Measurements from ENCODE around the gene AGA. TPM values are rescaled to one million over a fixed set of nuclear protein-coding genes. Genes with fewer than 3 reads are reported as not detected.

The AGA gene
- total RNA-seq (2016; rRNA removed; fragmentation: Illumina TruSeq; extraction: Trizol): 12.2 and 22.3 TPM in 2 replicates
- total RNA-seq (2016; cell fraction: cytosol; rRNA removed; fragmentation: Illumina TruSeq; extraction: Trizol; ENCODE audit: low read depth): 2.9 and 5.1 TPM in 2 replicates
- 14.5 and 23.2 TPM in 2 replicates for total RNA-seq (2016; cell fraction: insoluble cytoplasmic fraction; rRNA removed; fragmentation: Illumina TruSeq; extraction: Trizol)
- total RNA-seq (2016; cell fraction: membrane; rRNA removed; fragmentation: Illumina TruSeq; extraction: Trizol): 5.5 and 7.9 TPM in 2 replicates
- total RNA-seq (2016; cell fraction: nucleus; rRNA removed; fragmentation: Illumina TruSeq; extraction: Trizol): 13.4 and 20.8 TPM in 2 replicates
- 21.2 and 21.9 TPM in 2 replicates for polyA plus RNA-seq (2011; rRNA removed)
- 17.7 and 24.9 TPM in 2 replicates for polyA plus RNA-seq (2011; cell fraction: cytosol; rRNA removed)
- polyA plus RNA-seq (2011; cell fraction: nucleus; rRNA removed): 13.2 and 20.0 TPM in 2 replicates
- polyA plus RNA-seq (2012): 25.3 and 27.5 TPM in 2 replicates
- 3.2 and 3.5 TPM in 2 replicates for polyA plus RNA-seq (2016; cell fraction: cytosol; fragmentation: Illumina TruSeq; extraction: Trizol; ENCODE audit: low read depth)
- 9.8 and 10.5 TPM in 2 replicates for polyA plus RNA-seq (2016; cell fraction: insoluble cytoplasmic fraction; fragmentation: Illumina TruSeq; extraction: Trizol; ENCODE audit: low read depth)
- 5.9 TPM in 2 replicates for polyA plus RNA-seq (2016; cell fraction: membrane; fragmentation: Illumina TruSeq; extraction: Trizol; ENCODE audit: low read depth)
- 17.2 and 24.0 TPM in 2 replicates for polyA plus RNA-seq (2016; cell fraction: nucleus; fragmentation: Illumina TruSeq; extraction: Trizol; ENCODE audit: insufficient read depth, low read depth)
- polyA minus RNA-seq (2011; rRNA and poly(A)+ RNA removed; ENCODE audit: low replicate concordance): 9.0 and 18.1 TPM in 2 replicates
- polyA minus RNA-seq (2011; cell fraction: cytosol; rRNA and poly(A)+ RNA removed): 16.5 and 22.6 TPM in 2 replicates
- polyA minus RNA-seq (2011; cell fraction: nucleus; rRNA and poly(A)+ RNA removed): 14.7 and 27.5 TPM in 2 replicates
- percentile 72 among the genes with signal in this experiment for Bru-seq, nascent RNA
- percentile 73 among the genes with signal in this experiment for BruChase-seq, experiment 1, labeled RNA remaining after a 6-hour chase
- percentile 60 among the genes with signal in this experiment for BruChase-seq, experiment 2, labeled RNA remaining after a 2-hour chase
- long read RNA-seq, experiment 1, transcript AGA-201 (9 exons, 2,107 nt): major isoform, 38 of 43 reads
- long read RNA-seq, experiment 1, partial matches to known transcripts: 3 of 43 reads
- long read RNA-seq, experiment 1, other reads (novel, unspliced or antisense): 2 of 43 reads
- long read RNA-seq, experiment 2, transcript AGA-201 (9 exons, 2,107 nt): major isoform, 26 of 59 reads
- long read RNA-seq, experiment 2, partial matches to known transcripts: 3 of 59 reads
- long read RNA-seq, experiment 2, other reads (novel, unspliced or antisense): 30 of 59 reads

DNA sequence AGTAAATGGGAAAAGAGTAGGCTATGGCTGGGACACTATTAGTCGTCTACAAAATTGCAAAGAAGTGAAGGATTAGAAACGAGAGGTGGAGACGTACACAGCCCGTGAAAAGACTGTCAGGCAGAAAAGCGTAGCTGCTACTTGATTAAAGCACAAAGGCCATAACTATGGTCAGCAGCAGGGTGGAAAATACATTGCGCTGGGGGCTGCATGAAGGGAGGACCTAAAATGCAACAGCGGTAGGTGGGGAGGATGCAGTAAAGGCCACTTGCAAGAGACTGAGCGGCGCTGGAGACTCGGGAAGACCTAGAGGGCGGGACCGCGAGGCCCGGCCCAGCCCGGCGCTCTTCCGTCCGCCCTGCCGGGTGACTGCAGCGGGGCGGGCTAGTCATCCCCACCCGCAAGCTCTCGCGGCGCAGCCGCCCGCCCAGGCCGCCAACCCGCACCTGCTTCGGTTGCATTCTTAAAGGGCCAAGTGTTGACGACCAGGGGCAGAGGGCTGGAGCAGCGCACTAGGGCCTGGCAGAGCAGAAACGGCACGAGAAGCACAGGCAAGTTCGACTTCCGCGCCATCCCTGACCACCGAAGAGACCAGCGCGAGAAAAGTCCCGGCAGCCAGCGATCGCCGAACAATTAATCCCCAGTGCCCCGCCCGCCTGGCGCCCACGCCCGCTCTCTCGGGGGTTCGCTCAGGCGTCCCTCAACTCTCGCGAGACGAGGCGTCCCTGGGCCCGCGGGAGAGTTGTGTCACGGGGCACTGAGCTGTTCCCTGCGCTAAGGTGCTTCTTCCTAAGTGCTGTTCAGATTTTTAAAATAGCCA is at the start of gene AGA:
Gene AGA, minus strand, starts transcription at position 635 of the 820 bp plus-strand sequence. Its CDS starts 62 bp downstream, at position 573.
- Histone ChIP-seq H3K9me3 (ENCODE audit: low read length) (no peaks in the 10 kb centered on the region), H3K27ac (ENCODE audit: extremely low read length, insufficient read depth, low read length) (peak within 1 kb of the TSS; percentile 90), H4K20me1 (ENCODE audit: insufficient read depth, low read length) (no peaks in the 10 kb centered on the region), H3K4me3 (replicated peaks in 1 of 3; ENCODE audit: insufficient read depth in 1 of 3, low read depth in 2 of 3, low read length in 3 of 3) (peak within 1 kb of the TSS; percentile 80 to 94 (median 84)), H3K79me2 (ENCODE audit: insufficient read depth, low read length) (no peaks in the 10 kb centered on the region), H3K36me3 (replicated peaks in 1 of 2; ENCODE audit: control insufficient read depth in 1 of 2, insufficient read depth in 2 of 2, low read length in 2 of 2) (no peaks in the 10 kb centered on the region), H3K9ac (ENCODE audit: insufficient read depth, low read depth, low read length) (peak within 1 kb of the TSS; percentile 84), H3K27me3 (ENCODE audit: control insufficient read depth in 1 of 2, insufficient read depth in 2 of 2, low read length in 2 of 2) (no peaks in the 10 kb centered on the region), H3K4me2 (ENCODE audit: low read depth, low read length) (peak within 1 kb of the TSS; percentile 97), H2AFZ (ENCODE audit: low read length) (peak within 1 kb of the TSS; percentile 94), H3K4me1 (ENCODE audit: insufficient read depth, low read length) (peaks cover 18% of the 10 kb centered on the region)
- ChIA-PET POLR2A (interaction anchor here (0.7 to 1.9 kb wide), 10 partner anchors 8 to 67 kb away, joined by 3 to 16 read pairs (median 4); no protein-coding TSS in a partner anchor), CTCF (ENCODE audit: low intra/inter-chr PET ratio, low total read pairs) (no interaction called here)
- 2% methylated on average over 23 of the region's 60 CpGs for WGBS (ENCODE audit: low lambda C conversion rate)
- TSS peak; percentile 75 for BruUV-seq (replicated peaks)
- FAIRE-seq (peak; percentile 32), DNase-seq (ENCODE audit: low spot score) (peak; percentile 87), ATAC-seq (peak; percentile 98)
- in situ Hi-C loops (cut with HindIII; ENCODE audit: extremely low pct_ligation_motif_present, low pct_unique_long_range_greater_than_20kb): no loop called here
- intact Hi-C loops (cut with micrococcal nuclease; ENCODE audit: unreplicated experiment): loop anchor here (5.0 kb wide), 3 partner anchors 50 to 1290 kb away; no protein-coding TSS in a partner anchor
- TF ChIP-seq ZNF839 (CRISPR knock-in tag; IDR thresholded peaks at IDR 0.05; ENCODE audit: borderline replicate concordance): peak; percentile 85; the same call in 1 of the 2 replicates
- peak; percentile 74; the same call in 1 of the 2 replicates for TF ChIP-seq NKX3-1 (CRISPR knock-in tag; IDR thresholded peaks at IDR 0.05)
- peak; percentile 41; the same call in 1 of the 2 replicates for TF ChIP-seq ZNF614 (CRISPR knock-in tag; IDR thresholded peaks at IDR 0.05; ENCODE audit: borderline replicate concordance)
- peak; percentile 78; the same call in 1 of the 2 replicates for TF ChIP-seq ARID2 (CRISPR knock-in tag; IDR thresholded peaks at IDR 0.05; ENCODE audit: borderline replicate concordance)
- peak; percentile 83; the same call in 1 of the 2 replicates for TF ChIP-seq ZNF816 (CRISPR knock-in tag; IDR thresholded peaks at IDR 0.05; ENCODE audit: borderline replicate concordance)
- no peak for TF ChIP-seq ZBTB3 (CRISPR knock-in tag; IDR thresholded peaks at IDR 0.05; ENCODE audit: borderline replicate concordance, low read depth)
- TF ChIP-seq, protein P1, sequence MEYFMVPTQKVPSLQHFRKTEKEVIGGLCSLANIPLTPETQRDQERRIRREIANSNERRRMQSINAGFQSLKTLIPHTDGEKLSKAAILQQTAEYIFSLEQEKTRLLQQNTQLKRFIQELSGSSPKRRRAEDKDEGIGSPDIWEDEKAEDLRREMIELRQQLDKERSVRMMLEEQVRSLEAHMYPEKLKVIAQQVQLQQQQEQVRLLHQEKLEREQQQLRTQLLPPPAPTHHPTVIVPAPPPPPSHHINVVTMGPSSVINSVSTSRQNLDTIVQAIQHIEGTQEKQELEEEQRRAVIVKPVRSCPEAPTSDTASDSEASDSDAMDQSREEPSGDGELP (IDR thresholded peaks at IDR 0.05; ENCODE audit: borderline replicate concordance, low read depth): peak; percentile 26; the same call in 1 of the 2 replicates
- peak; percentile 68; the same call in 1 of the 2 replicates for TF ChIP-seq MTF2 (CRISPR knock-in tag; IDR thresholded peaks at IDR 0.05; ENCODE audit: borderline replicate concordance)
- no peak for TF ChIP-seq ZSCAN12 (CRISPR knock-in tag; IDR thresholded peaks at IDR 0.05)
- peak; percentile 40; the same call in 1 of the 2 replicates for TF ChIP-seq NR0B2 (CRISPR knock-in tag; IDR thresholded peaks at IDR 0.05)
- TF ChIP-seq GTF2F1 (IDR thresholded peaks at IDR 0.05; ENCODE audit: low read length): no peak
- no peak for TF ChIP-seq NCOR1 (IDR thresholded peaks at IDR 0.05; ENCODE audit: borderline replicate concordance, low read length)
- peak; percentile 67; the same call in 1 of the 2 replicates for TF ChIP-seq MYC (CRISPR knock-in tag; IDR thresholded peaks at IDR 0.05; ENCODE audit: borderline replicate concordance)
- peak; percentile 69; the same call in 1 of the 2 replicates for TF ChIP-seq ZFP82 (CRISPR knock-in tag; IDR thresholded peaks at IDR 0.05; ENCODE audit: borderline replicate concordance)
- TF ChIP-seq MTF1 (CRISPR knock-in tag; IDR thresholded peaks at IDR 0.05): peak; percentile 26; the same call in 1 of the 2 replicates

All from HepG2 (cell line).